ENCODE data around the gene FAM151A. TPM values are rescaled to one million over a fixed set of nuclear protein-coding genes. Genes with fewer than 3 reads are reported as not detected.

The FAM151A gene
- total and polyA plus RNA-seq, 12 donors, result 0.39 to 2.9 (median 0.94) TPM; not detected in 1

GRCh38 chr1:54627196-54627595 lies 3.9 kb upstream of the FAM151A start:
- ATAC-seq, result no peak
- 77% methylated on average over 10 of the region's 10 CpGs; no CpG with 5 or more reads in 1 of the 2 donors for WGBS, 2 donors

GRCh38 chr1:54624466-54625464 lies 1.4 kb upstream of the FAM151A start:
- intact Hi-C loops (cut with DNase I), result loop anchor here in 1 of 10 donors (2.0 kb wide), 1 partner anchor 20 kb away; no protein-coding TSS in a partner anchor
- Histone ChIP-seq H3K36me3 (no peaks in the 10 kb centered on the region), H3K27me3 (no peaks in the 10 kb centered on the region), H3K4me3 (no peak overlapping the region), H3K9me3 (no peaks in the 10 kb centered on the region), H3K27ac (peak overlapping the region in 3 of 10 donors; percentile 10 to 62 (median 39)), H3K4me1 (peaks cover 0 to 19% (median 0%) of the 10 kb centered on the region in 9 donors)
- no peak for DNase-seq
- no peak for TF ChIP-seq CTCF (IDR thresholded peaks at IDR 0.05)
- 57 to 69% methylated on average over 8 of the region's 8 CpGs for WGBS, 2 donors
- ATAC-seq, result peak in 5 of 8 donors; percentile 13 to 46 (median 29)

More at GRCh38 chr1:54627196-54627595, 3.9 kb upstream of the FAM151A start:
- intact Hi-C loops (cut with DNase I), result no loop called here
- Histone ChIP-seq H3K27ac (no peak overlapping the region), H3K4me1 (peaks cover 0 to 19% (median 0%) of the 10 kb centered on the region in 9 donors), H3K9me3 (no peaks in the 10 kb centered on the region), H3K36me3 (peaks cover 0 to 2% (median 0%) of the 10 kb centered on the region in 9 donors), H3K4me3 (no peak overlapping the region), H3K27me3 (no peaks in the 10 kb centered on the region)
- DNase-seq, result no peak
- TF ChIP-seq CTCF (IDR thresholded peaks at IDR 0.05), result no peak

GRCh38 chr1:54619749-54620148 lies 3.6 kb downstream of the FAM151A start:
- no peak for ATAC-seq
- WGBS, 2 donors, result 54 to 57% methylated on average over 8 of the region's 8 CpGs
- Histone ChIP-seq H3K4me1 (peaks cover 0 to 29% (median 0%) of the 10 kb centered on the region in 9 donors), H3K36me3 (no peaks in the 10 kb centered on the region), H3K27me3 (peaks cover 0 to 5% (median 0%) of the 10 kb centered on the region in 7 donors), H3K9me3 (no peaks in the 10 kb centered on the region), H3K4me3 (no peak overlapping the region), H3K27ac (no peak overlapping the region)
- no peak for DNase-seq
- intact Hi-C loops (cut with DNase I), result no loop called here
- TF ChIP-seq CTCF (IDR thresholded peaks at IDR 0.05), result no peak

- H3K27ac ChIP-seq, result no peak overlapping the region
- ATAC-seq, result peak in 6 of 8 donors; percentile 49 to 64 (median 60)
- H3K4me3 ChIP-seq, result no peak overlapping the region
- 37 to 48% methylated on average over 13 of the region's 13 CpGs for WGBS, 2 donors
- DNase-seq, result no peak
- no peak for TF ChIP-seq CTCF (IDR thresholded peaks at IDR 0.05)
- peaks cover 0 to 17% (median 0%) of the 10 kb centered on the region in 9 donors for H3K4me1 ChIP-seq
- H3K27me3 ChIP-seq, result peaks cover 0 to 5% (median 0%) of the 10 kb centered on the region in 7 donors
- intact Hi-C loops (cut with DNase I), result no loop called here
- no peaks in the 10 kb centered on the region for H3K36me3 ChIP-seq
- H3K9me3 ChIP-seq, result no peaks in the 10 kb centered on the region
Observed at GRCh38 chr1:54615531-54616279, 7.6 kb downstream of the FAM151A start.

Measured in heart right ventricle (tissue), 16 donors.